Sigmoid colon (tissue), 7 donors: ENCODE measurements around the gene CCNC. TPM values are rescaled to one million over a fixed set of nuclear protein-coding genes. Genes with fewer than 3 reads are reported as not detected.

ENCODE experiments used
- DNase-seq: peaks from one replicate; pipeline ENCODE4 v3.0.0-alpha.2; 2019
- H3K27ac ChIP-seq, 4 donors: fragments of 200-600 bp; sonication (generic); one replicate each; pipeline ENCODE4 v1.5.1; 2016 to 2019; ENCODE audit warnings: mild to moderate bottlenecking in 1 of 4
- H3K27me3 ChIP-seq, 3 donors: fragments of 200-600 bp; sonication (generic); one replicate each; pipeline ENCODE4 v1.5.1; 2019; ENCODE audit warnings: mild to moderate bottlenecking in 1 of 3
- H3K36me3 ChIP-seq, 4 donors: fragments of 200-600 bp; sonication (generic); one replicate each; pipeline ENCODE4 v1.5.1; 2016 to 2019
- H3K4me1 ChIP-seq, 4 donors: fragments of 200-600 bp; sonication (generic); one replicate each; pipeline ENCODE4 v1.5.1; 2017 to 2019
- H3K4me3 ChIP-seq, 4 donors: fragments of 200-600 bp; sonication (generic); one replicate each; pipeline ENCODE4 v1.5.1; 2017 to 2019; ENCODE audit warnings: mild to moderate bottlenecking in 2 of 4, moderate library complexity in 1 of 4
- H3K9me3 ChIP-seq, 4 donors: fragments of 200-600 bp in 3 of 4; sonication (generic) in 3 of 4; one replicate each; pipeline versions ENCODE4 v1.5.1 to v1.6.1; 2013 to 2019
- CTCF ChIP-seq, 4 experiments: fragments of 450-650 bp in 3 of 4; fragments of 200-600 bp in 1 of 4; IDR thresholded peaks; one replicate each; pipeline ENCODE4 v1.5.1; 2016 to 2019; ENCODE audit warnings: antibody characterized with exemption in 4 of 4, mild to moderate bottlenecking in 3 of 4, moderate library complexity in 2 of 4
- EP300 ChIP-seq, 4 donors: sonication (generic); formaldehyde crosslinking; IDR thresholded peaks; one replicate each; pipeline ENCODE4 v1.6.1; 2017; ENCODE audit warnings: antibody characterized with exemption in 4 of 4
- POLR2A ChIP-seq, 2 donors: fragments of 450-650 bp; IDR thresholded peaks; one replicate each; pipeline ENCODE4 v1.6.1; 2016; ENCODE audit warnings: antibody characterized with exemption in 2 of 2, mild to moderate bottlenecking in 2 of 2, moderate library complexity in 2 of 2
- POLR2AphosphoS5 ChIP-seq, 4 donors: sonication (generic); formaldehyde crosslinking; IDR thresholded peaks; one replicate each; pipeline ENCODE4 v1.6.1; 2017; ENCODE audit warnings: antibody characterized with exemption in 4 of 4
- WGBS, 2 donors: extraction: QIAGEN DNeasy Blood & Tissue Kit; methylation state at CpG; one replicate each; pipeline ENCODE4 v1.1.7; 2013; 5-methylcytosine and 5-hydroxymethylcytosine counted together
- intact Hi-C: fragments of 100-400 bp; cut with DNase I; formaldehyde crosslinking; loops from one replicate; pipeline ENCODE4 v1.15.1; 2023
- polyA plus RNA-seq, 3 donors: library from polyadenylated mRNA; stranded (reverse); fragments of 200-250 nt; gene quantifications; one replicate each; pipeline ENCODE4 v1.2.3, GENCODE V29; 2013
- total RNA-seq, 4 donors: library from RNA; depleted of rRNA; stranded (reverse); fragments of >200 nt; gene quantifications; one replicate each; pipeline ENCODE4 v1.1.0, GENCODE V29; 2016
- donor health status: healthy with polysubstance abuse.
- donor health status: Bipolar disorder and iron deficiency.
- donor health status: healthy.

Gene CCNC
- total and polyA plus RNA-seq, 7 donors = 30.5 to 65.3 (median 56.5) TPM

DNA sequence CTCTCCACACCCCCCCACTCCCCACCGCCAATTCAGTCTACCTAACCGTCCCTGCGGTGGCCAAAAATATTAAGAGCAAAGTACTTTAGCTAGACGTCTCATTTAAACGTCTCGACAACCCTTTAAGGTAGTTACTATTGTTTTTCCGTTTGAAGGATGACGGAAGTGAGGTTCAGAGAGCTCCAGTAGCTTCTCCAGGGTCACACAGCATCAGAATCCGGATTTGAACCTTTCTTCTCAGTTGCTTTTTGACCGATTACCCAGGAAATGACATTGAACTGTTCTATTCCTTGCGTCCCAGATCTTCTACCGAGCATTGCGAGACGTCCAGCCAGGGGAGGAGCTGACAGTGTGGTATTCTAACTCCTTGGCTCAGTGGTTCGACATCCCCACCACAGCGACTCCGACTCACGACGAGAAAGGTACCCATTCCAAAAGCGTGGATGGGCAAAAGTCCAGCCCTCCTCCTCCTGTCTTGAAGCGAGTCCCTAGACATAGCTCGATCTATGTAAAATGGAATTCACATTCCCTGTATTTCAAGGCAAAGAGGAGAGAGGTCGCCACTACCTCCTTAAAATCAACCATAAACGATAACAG, 40.5 kb upstream of the CCNC start:
- H3K27me3 ChIP-seq = peaks cover 77 to 100% (median 98%) of the 10 kb centered on the region in 3 donors
- TF ChIP-seq CTCF (IDR thresholded peaks at IDR 0.05) (no peak), EP300 (IDR thresholded peaks at IDR 0.05) (no peak), POLR2AphosphoS5 (IDR thresholded peaks at IDR 0.05) (no peak), POLR2A (IDR thresholded peaks at IDR 0.05) (no peak)
- no peaks in the 10 kb centered on the region for H3K9me3 ChIP-seq
- WGBS, 2 donors = 10 to 16% methylated on average over 24 of the region's 24 CpGs
- no peak for DNase-seq
- no peaks in the 10 kb centered on the region for H3K36me3 ChIP-seq
- H3K4me3 ChIP-seq = no peak overlapping the region
- peaks cover 0 to 50% (median 28%) of the 10 kb centered on the region in 4 donors for H3K4me1 ChIP-seq
- no peak overlapping the region for H3K27ac ChIP-seq
- intact Hi-C loops = no loop called here

GRCh38 chr6:99608059-99608885, 39.8 kb upstream of the CCNC start:
- peaks cover 0 to 50% (median 28%) of the 10 kb centered on the region in 4 donors for H3K4me1 ChIP-seq
- H3K27ac ChIP-seq = no peak overlapping the region
- 6 to 7% methylated on average over 29 of the region's 29 CpGs for WGBS, 2 donors
- no peak for DNase-seq
- no peaks in the 10 kb centered on the region for H3K36me3 ChIP-seq
- peaks cover 78 to 100% (median 98%) of the 10 kb centered on the region in 3 donors for H3K27me3 ChIP-seq
- no peaks in the 10 kb centered on the region for H3K9me3 ChIP-seq
- H3K4me3 ChIP-seq = no peak overlapping the region
- TF ChIP-seq EP300 (IDR thresholded peaks at IDR 0.05) (no peak), POLR2A (IDR thresholded peaks at IDR 0.05) (no peak), POLR2AphosphoS5 (IDR thresholded peaks at IDR 0.05) (no peak), CTCF (IDR thresholded peaks at IDR 0.05) (no peak)
- intact Hi-C loops = no loop called here

DNA sequence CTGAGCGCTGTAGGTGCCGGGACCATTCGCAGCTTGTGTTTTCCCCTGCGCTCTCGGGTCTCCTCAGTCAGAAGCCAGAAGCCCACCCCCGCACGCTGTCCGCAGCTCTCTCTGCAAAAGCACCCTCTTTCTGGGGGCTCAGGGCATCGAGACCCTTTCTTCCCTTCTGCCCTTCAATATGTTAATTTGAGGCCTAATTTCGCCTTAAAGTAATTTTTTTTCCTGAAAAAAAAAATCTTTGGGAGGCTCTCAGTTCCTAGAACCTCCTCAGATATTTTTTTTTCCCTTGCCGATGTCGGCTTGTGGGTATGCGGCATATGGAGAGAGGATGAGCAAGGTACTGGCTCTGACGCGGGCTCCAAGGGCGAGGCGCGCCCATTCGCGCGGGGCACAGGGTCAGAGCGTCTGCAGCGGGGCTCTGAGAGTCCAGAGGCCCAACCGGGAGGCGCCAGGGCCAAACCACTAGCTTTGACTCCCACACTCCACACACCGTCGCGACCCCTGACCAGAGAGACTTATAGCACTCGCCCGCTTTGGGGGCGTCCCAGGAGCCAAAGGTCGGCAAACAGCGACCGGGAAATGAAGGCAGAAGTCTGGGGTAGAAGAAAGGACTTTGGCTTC, 39.1 kb upstream of the CCNC start:
- intact Hi-C loops = no loop called here
- DNase-seq = no peak
- peaks cover 0 to 50% (median 30%) of the 10 kb centered on the region in 4 donors for H3K4me1 ChIP-seq
- no peak overlapping the region for H3K4me3 ChIP-seq
- H3K36me3 ChIP-seq = no peaks in the 10 kb centered on the region
- no peaks in the 10 kb centered on the region for H3K9me3 ChIP-seq
- TF ChIP-seq POLR2A (IDR thresholded peaks at IDR 0.05) = no peak
- no peak for TF ChIP-seq POLR2AphosphoS5 (IDR thresholded peaks at IDR 0.05)
- no peak for TF ChIP-seq CTCF (IDR thresholded peaks at IDR 0.05)
- no peak for TF ChIP-seq EP300 (IDR thresholded peaks at IDR 0.05)
- no peak overlapping the region for H3K27ac ChIP-seq
- WGBS, 2 donors = 7% methylated on average over 34 of the region's 34 CpGs
- H3K27me3 ChIP-seq = peaks cover 78 to 100% (median 98%) of the 10 kb centered on the region in 3 donors

GRCh38 chr6:99606656-99607415, 38.4 kb upstream of the CCNC start, which contains the start of gene PRDM13:
Gene PRDM13, plus strand, starts transcription at chr6:99606833. Its CDS starts 202 bp downstream, at chr6:99607035.
- no peaks in the 10 kb centered on the region for H3K36me3 ChIP-seq
- WGBS, 2 donors = 4 to 5% methylated on average over 54 of the region's 54 CpGs
- intact Hi-C loops = no loop called here
- H3K9me3 ChIP-seq = no peaks in the 10 kb centered on the region
- TF ChIP-seq EP300 (IDR thresholded peaks at IDR 0.05) = no peak
- no peak for TF ChIP-seq POLR2A (IDR thresholded peaks at IDR 0.05)
- DNase-seq = no peak
- H3K4me1 ChIP-seq = peaks cover 0 to 52% (median 30%) of the 10 kb centered on the region in 4 donors
- H3K4me3 ChIP-seq = no peak within 1 kb of the TSS
- H3K27me3 ChIP-seq = peaks cover 76 to 100% (median 99%) of the 10 kb centered on the region in 3 donors
- no peak within 1 kb of the TSS for H3K27ac ChIP-seq
